ENCODE results near the gene CHPT1. TPM values are rescaled to one million over a fixed set of nuclear protein-coding genes. Genes with fewer than 3 reads are reported as not detected.

Gene CHPT1
- polyA plus RNA-seq, 1 donor from 2014 or later = 20.5 TPM

DNA sequence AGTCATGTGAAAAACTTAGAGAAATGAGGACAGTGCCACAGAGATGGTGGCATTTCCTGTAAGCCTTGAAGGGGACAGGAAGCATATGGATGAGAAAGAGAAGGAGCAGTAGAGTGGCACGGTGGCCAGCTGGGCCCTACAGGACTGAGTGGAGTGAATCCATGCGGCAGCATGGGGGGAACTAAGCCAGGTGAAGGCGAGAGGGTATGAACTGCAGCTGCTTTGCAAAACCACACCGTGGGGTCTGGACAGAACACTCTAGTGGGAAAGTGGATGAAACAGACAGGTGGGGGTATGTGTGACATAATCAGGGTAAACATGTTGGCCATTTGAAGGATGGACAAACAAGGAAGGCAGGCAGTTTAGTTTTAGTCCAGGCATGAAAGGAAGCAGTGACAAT, 52.2 kb downstream of the CHPT1 start:
- Histone ChIP-seq H3K36me3 (ENCODE audit: insufficient read depth, low read length) (peaks cover 13% of the 10 kb centered on the region), H3K27ac (ENCODE audit: low read length) (no peak overlapping the region)
- TF ChIP-seq, protein P1, sequence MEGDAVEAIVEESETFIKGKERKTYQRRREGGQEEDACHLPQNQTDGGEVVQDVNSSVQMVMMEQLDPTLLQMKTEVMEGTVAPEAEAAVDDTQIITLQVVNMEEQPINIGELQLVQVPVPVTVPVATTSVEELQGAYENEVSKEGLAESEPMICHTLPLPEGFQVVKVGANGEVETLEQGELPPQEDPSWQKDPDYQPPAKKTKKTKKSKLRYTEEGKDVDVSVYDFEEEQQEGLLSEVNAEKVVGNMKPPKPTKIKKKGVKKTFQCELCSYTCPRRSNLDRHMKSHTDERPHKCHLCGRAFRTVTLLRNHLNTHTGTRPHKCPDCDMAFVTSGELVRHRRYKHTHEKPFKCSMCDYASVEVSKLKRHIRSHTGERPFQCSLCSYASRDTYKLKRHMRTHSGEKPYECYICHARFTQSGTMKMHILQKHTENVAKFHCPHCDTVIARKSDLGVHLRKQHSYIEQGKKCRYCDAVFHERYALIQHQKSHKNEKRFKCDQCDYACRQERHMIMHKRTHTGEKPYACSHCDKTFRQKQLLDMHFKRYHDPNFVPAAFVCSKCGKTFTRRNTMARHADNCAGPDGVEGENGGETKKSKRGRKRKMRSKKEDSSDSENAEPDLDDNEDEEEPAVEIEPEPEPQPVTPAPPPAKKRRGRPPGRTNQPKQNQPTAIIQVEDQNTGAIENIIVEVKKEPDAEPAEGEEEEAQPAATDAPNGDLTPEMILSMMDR (IDR thresholded peaks at IDR 0.05; ENCODE audit: poor library complexity, severe bottlenecking) = no peak
- no peak for TF ChIP-seq EP300 (conservative IDR thresholded peaks at IDR 0.05; ENCODE audit: poor library complexity, severe bottlenecking)
- TF ChIP-seq SMC3 (conservative IDR thresholded peaks at IDR 0.05; ENCODE audit: poor library complexity) = no peak
- TF ChIP-seq MXI1 (conservative IDR thresholded peaks at IDR 0.05; ENCODE audit: poor library complexity, severe bottlenecking) = no peak
- TF ChIP-seq EZH2 (IDR thresholded peaks at IDR 0.05; ENCODE audit: borderline replicate concordance, insufficient read depth, low read length, poor library complexity, severe bottlenecking) = no peak

GRCh38 chr12:101750152-101750551, 52.7 kb downstream of the CHPT1 start:
- Histone ChIP-seq H3K9ac (ENCODE audit: low read length) (no peak overlapping the region), H3K79me2 (replicated peaks; ENCODE audit: insufficient read depth, low read length) (no peaks in the 10 kb centered on the region), H3K27me3 (ENCODE audit: insufficient read depth, low read depth, low read length) (no peaks in the 10 kb centered on the region), H3F3A (ENCODE audit: insufficient read depth, low read length, poor library complexity, severe bottlenecking) (no peaks in the 10 kb centered on the region), H3K27ac (ENCODE audit: low read length) (no peak overlapping the region), H2AFZ (ENCODE audit: low read depth, low read length) (no peak overlapping the region), H3K9me2 (ENCODE audit: insufficient read depth, low read length) (no peaks in the 10 kb centered on the region), H3K9me3 (ENCODE audit: low read length) (no peaks in the 10 kb centered on the region), H4K20me1 (ENCODE audit: insufficient read depth) (no peaks in the 10 kb centered on the region), H3K36me3 (ENCODE audit: insufficient read depth, low read length) (peaks cover 13% of the 10 kb centered on the region), H3K4me2 (ENCODE audit: low read length) (no peak overlapping the region), H3K4me3 (ENCODE audit: low read length) (no peak overlapping the region)
- TF ChIP-seq TAF1 (IDR thresholded peaks at IDR 0.05; ENCODE audit: low read depth) (no peak), MXI1 (conservative IDR thresholded peaks at IDR 0.05; ENCODE audit: poor library complexity, severe bottlenecking) (no peak), SMC3 (conservative IDR thresholded peaks at IDR 0.05; ENCODE audit: poor library complexity) (no peak), POLR2AphosphoS5 (IDR thresholded peaks at IDR 0.05) (no peak), EZH2 (IDR thresholded peaks at IDR 0.05; ENCODE audit: borderline replicate concordance, insufficient read depth, low read length, poor library complexity, severe bottlenecking) (no peak), RAD21 (conservative IDR thresholded peaks at IDR 0.05) (no peak), REST (IDR thresholded peaks at IDR 0.05; ENCODE audit: borderline replicate concordance) (no peak), EP300 (conservative IDR thresholded peaks at IDR 0.05; ENCODE audit: poor library complexity, severe bottlenecking) (no peak)
- TF ChIP-seq, protein P1 (IDR thresholded peaks at IDR 0.05; ENCODE audit: poor library complexity, severe bottlenecking) = no peak

More for the DNA sequence above, 52.2 kb downstream of the CHPT1 start:
- Histone ChIP-seq H3K4me3 (ENCODE audit: low read length) (no peak overlapping the region), H2AFZ (ENCODE audit: low read depth, low read length) (no peak overlapping the region), H3F3A (ENCODE audit: insufficient read depth, low read length, poor library complexity, severe bottlenecking) (no peaks in the 10 kb centered on the region), H3K27me3 (ENCODE audit: insufficient read depth, low read depth, low read length) (no peaks in the 10 kb centered on the region), H3K4me2 (ENCODE audit: low read length) (no peak overlapping the region), H3K9ac (ENCODE audit: low read length) (no peak overlapping the region), H4K20me1 (ENCODE audit: insufficient read depth) (no peaks in the 10 kb centered on the region), H3K9me2 (ENCODE audit: insufficient read depth, low read length) (no peaks in the 10 kb centered on the region), H3K79me2 (replicated peaks; ENCODE audit: insufficient read depth, low read length) (no peaks in the 10 kb centered on the region), H3K9me3 (ENCODE audit: low read length) (no peaks in the 10 kb centered on the region)
